HG02588 (cell line): ENCODE measurements around the gene CCRL2.
"Not testable (repeated sequence)": the region's sequence is repeated elsewhere in the genome, so short reads cannot be mapped to it uniquely, and the experiment has no call there.

Experiments
- ATAC-seq: cut with Tn5 transposase; IDR thresholded peaks from one replicate; pipeline ENCODE4 v1.9.1; 2021; ENCODE audit warnings: mild to moderate bottlenecking, moderate library complexity; ENCODE audit not compliant: unreplicated experiment

CCRL2 gene

DNA sequence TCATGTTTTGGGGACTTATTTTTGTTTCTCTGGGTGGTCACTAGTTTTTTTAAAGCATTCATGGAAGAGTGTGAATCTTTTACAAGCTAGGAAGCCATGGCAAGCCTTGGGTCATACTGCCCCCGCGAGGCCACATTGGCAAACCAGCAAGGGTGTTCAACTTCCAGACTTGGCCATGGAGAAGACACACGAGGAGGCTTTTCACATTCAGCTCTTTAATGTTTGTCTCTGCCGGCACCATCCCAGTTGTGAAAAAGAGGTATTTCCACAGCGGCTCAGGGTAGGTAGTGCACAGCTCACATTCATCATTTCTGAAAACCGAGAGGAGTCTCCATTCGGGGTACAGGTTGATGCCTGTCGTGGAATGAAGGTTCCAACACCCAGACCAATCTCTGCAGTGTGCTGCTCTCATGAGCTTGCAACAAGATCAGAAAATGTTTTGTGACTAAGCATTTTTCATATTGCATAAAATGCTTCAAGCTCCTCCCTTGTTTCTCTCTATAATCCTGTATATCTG lies 28.6 kb upstream of the CCRL2 start:
- no peak for ATAC-seq

DNA sequence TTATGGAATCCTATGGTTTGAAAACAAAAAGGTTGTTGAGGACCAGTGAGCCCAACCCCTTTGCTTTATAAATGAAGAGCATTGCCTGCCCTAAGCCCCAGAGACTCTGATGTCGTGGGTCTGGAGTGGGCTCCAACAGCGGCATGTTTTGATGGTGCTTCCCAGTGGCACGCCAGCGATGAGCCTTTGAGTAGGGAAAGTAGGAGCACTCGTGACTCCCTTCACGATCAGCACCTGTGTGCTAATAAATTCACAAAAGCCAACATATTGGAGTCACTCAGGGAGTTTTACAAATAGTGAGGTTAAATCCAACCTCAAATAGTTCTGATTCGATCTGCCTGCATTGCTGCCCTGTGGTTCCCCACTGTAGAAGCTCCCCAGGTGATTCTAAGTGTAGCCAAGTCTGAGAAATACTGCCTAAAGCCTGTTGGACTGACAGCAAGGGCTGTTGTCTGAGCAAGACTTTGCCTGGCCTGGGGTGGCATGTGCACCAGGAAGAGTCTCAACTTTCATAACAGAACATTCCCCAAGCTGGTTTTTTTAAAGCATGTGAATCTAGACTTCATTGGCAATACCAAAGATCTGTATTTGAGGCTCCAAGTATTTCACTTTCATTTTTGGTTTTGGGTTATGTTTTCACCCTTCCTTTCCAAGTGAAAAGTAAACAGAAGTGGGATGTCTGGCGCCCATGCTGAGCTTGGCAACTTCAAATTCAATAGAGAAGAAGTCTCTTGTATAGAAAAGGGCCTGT lies 26.4 kb upstream of the CCRL2 start:
- ATAC-seq, result no peak

DNA sequence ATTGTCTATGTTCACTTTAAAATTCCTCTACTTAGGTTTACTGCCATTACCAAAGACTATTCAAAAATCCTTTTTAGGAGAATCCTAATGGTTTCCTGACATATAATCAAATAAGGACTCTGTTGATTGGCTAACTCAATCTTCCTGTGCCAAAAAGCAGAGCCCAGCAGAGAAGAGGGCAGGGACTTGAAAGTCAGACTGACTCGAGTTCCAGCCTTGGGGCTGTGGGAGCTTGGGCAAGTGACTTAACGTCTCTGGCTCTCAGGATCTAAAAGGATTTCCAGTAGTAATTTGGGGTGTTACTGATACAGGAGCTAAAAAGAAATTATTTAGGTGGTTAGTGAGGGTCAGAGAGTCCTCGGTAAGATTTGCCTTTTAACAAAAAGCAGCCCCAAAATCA lies 25.4 kb upstream of the CCRL2 start:
- no peak for ATAC-seq

DNA sequence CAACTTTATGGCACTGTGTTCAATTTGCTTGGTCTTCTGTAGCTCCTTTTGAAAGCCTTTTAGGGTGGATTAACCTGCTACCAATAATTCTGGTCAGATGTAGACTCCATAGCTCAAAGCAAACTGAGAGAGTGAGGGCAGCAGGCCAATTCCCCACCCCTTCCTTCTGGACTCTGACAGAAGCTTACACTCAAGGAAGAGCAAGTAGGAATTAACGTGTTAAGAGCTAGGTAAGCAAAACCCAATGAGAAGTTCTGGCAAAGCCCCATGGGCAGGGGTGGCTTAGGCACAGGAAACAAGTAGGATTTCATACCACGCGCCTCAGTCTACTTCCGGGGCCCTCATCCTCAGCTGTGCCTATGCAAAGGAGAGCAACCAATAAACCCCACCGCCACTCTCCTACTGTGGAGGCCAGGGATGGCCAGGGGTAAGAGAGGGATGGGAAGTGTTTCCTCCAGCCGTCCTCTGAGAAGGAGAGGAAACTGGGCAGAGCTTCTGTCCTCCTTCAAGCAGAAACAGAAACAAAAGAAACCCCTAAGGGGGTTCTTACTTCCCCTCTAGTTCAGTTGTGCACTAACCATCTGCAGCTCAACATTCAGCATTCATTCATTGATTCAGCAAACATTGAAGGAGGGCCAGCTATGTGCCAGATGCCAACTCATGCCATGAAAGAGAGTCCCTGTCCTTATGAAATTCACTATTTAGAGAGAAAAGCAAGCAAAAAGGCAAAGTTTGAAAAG lies 23.7 kb upstream of the CCRL2 start:
- ATAC-seq, result no peak

DNA sequence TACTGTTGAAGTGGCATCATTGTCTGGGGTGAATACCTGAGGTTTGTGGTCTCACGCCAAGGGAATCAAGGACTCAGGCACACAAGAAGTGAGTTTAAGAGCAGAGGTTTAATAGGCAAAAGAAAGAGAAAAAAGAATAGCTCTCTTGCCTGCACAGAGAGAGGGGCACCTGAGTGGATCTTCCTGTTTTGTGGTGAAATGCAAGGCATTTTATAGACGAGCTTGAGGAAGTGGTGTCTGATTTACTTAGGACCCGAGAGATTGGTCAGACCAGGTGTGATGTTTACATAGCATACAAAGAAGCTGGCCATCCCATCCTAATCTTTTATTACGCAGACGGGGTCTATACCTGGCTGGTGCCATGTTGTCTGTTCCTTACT lies 23.1 kb upstream of the CCRL2 start:
- ATAC-seq, result no peak

DNA sequence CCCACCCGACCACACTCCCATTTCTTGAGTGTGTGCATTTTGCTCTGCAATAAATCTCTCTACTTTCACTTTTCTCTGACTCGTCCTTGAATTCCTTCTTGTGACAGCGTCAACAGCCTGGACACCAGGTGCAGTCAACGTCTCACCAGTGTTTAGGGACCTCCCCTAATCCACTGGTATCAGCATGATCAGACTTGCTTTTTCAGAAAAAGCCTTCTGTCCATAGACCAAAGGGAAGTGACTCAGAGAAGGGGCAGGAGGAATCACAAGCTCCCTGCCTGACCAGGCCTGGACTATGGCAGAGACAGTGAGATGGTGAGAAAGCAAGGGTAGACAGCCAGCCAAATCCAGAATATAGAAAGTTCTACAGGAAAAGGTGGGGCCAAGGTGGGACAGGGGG lies 20.9 kb upstream of the CCRL2 start:
- no peak for ATAC-seq

DNA sequence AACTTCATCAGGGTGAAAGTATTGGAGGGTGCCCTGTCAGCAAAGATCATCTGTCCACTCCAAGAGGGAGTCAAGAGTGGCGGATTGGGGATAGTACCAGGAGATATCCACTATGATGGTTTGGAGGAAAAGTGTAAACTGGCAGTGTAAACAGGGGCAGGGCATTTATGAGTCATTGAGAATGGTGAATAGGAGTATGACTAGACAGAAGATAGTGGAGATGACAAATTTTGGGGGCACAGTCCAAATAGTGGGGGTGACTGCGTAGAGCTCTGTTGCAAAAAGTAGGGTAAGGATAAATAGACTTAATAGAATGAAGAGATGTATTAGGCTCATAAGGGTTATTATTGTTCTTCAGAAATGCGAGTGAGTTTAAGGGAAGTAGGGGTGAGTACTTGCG lies 18.2 kb upstream of the CCRL2 start:
- not testable (repeated sequence) for ATAC-seq

DNA sequence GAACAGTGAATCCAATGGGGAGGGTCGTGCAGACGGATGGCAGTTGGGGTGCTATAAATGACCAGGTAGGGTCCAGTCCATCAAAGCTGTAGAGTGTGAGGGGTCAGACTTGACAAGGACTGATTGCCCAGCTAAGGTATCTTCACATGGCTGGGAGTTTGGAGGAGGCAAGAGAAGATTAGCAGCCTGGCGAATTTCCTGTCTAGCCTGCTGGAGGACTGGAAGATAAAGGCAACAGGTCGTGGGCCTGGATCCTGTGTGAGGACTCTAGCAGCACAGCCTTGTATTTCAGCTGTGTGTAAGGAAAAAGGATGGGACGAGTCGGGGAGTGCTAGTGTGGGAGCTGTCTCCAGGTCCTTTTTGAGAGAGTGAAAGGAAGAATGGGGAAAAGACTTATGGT lies 17.8 kb upstream of the CCRL2 start:
- ATAC-seq, result no peak

DNA sequence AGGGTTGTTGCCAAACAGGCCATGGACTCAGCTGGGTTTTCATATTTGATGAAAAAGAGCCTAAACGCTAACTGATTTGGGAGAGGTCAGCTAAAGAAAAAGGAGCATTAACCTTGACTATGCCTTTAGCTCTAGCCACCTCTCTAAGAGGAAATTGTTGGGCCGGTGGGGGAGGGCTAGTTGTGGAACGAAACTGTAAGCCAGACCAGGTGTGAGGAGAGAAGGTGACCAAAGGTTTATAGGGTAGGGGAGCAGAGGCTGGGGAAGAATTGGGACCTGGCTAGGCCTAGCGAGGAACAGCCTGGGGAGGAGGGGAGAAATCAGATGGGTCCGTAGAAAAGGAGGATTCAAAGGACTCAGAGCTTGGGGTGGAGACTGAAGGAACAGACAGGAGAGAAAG lies 15.5 kb upstream of the CCRL2 start:
- ATAC-seq, result not testable (repeated sequence)

DNA sequence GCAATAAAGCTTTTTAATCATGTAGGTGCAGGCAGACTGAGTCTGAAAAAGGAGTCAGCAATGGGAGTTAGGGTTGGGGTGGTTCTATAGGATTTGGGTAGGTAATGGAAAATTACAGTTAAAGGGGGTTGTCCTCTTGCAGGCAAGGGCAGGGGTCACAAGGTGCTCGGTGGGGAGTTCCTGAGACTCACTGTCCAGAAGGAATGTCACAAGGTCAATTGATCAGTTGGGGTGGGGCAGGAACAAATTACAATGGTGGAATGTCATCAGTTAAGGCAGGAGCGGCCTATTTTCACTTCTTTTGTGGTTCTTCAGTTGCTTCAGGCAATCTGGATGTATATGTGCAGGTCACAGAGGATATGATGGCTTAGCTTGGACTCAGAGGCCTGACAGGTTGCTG lies 14.0 kb upstream of the CCRL2 start:
- no peak for ATAC-seq

DNA sequence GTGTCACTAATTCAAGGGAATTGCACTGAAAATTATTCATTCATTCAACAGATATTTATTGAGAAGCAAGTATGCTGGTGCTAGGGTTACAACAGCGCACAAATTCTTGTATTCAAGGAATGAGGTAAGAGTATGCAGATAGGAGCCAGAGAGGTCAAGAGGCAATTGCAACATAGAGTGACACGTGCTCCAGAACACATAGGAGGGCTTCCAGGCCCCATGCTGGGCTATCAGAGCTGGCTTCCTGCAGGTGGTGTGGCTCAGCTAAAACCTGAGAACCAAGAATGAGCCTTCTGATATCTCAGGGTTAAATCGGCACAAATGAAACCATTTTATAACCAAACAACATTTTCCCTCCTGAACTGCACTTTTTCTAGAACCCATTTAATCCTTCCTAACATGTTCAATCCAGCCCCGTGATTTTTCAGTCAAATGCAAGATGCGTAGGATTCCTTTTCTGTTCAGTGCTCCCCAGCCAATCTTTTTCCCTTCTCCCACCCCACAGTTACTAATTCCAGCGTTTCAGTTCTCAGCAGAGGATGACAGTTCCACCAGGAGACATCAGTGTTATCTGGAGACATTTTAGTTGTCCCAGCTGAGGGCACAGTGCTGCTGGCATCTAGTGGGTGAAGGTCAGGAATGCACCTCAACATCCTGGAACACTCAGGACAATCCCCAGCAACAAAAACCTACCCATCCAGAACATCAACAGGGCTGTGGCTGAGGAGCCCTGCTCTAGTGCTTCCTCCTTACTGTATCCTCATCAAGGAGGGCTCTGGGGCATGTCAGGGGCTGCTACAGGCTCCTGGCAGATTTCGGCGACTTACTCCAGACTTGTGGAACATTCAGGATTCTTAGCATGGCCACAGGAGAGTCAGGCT lies 13.3 kb upstream of the CCRL2 start:
- ATAC-seq, result no peak

DNA sequence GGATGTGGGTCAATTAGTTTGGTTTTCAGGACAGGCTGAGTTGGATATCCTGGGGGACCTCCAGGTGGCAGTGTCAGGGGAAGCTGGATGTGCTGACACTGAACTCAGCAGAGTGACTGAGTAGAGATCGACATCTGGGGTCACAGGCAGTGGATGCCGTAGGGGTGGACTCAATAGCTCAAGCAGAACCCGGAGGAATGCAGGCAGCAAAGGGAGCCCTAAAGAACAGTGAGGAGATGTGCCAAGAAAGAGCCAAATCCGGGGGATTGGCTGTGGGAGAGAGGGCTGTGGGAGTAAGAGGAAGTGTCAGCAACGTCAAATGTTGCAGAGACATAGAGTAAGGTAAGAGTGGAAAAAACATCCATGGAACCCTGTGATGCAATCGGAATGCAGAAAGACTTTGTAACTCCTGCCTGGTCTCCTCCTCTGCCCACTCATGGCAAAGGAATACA lies 11.8 kb upstream of the CCRL2 start:
- ATAC-seq, result no peak

DNA sequence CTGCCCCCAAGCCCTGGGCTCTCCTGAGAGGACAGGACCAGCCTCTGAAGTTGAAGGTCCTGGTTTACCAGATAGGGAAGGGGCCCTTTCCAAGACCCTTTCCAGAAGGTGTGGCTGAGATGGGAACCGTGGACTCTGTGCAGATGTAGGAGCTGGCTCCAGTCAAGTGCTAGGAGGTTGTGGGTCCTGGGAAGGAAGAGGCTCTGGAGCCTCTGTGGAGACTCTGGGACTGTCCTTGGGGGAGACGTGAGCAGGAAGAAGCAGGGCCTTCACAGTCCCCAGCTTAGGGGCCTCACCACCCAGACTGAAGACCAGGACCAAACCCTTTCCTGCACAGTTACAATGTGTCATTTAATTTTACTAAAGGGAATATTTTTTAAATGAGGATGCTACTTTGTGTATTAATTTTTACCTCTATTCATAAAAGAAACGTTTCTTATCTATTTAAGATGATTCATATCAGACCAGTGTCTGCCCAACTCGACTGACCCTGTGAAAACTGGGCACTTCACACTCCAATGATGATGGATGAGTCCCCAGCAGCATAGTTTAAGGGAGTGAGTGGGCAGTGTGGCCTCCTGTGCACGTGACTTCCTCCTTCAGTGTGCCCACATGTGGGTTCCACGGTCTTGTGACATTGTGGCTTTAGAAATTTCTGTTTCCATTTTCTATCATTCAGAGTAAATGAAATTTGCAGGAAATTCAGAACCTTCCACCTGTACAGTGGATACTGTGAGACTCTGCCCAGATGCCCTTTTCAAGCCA lies 11.1 kb upstream of the CCRL2 start:
- ATAC-seq, result no peak

DNA sequence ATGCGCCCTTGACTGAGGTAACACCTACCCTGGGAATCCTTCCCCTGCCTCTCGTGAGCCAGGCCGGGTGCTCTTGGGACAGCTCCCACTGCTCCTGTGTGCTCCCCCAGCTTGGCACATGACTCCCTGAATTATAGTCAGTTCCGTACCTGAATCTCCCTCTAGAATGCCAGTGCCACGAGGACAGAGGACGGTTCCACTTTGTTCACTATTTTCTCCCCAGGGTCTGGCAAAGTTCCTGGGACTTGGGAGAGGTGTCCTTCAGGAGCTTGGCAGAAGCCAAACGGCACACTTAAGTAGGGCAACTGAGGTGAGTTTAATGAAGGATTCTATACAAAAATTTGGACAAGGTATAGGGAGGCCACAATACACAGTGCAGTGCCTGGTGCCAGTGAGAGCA lies 9.9 kb upstream of the CCRL2 start:
- no peak for ATAC-seq

DNA sequence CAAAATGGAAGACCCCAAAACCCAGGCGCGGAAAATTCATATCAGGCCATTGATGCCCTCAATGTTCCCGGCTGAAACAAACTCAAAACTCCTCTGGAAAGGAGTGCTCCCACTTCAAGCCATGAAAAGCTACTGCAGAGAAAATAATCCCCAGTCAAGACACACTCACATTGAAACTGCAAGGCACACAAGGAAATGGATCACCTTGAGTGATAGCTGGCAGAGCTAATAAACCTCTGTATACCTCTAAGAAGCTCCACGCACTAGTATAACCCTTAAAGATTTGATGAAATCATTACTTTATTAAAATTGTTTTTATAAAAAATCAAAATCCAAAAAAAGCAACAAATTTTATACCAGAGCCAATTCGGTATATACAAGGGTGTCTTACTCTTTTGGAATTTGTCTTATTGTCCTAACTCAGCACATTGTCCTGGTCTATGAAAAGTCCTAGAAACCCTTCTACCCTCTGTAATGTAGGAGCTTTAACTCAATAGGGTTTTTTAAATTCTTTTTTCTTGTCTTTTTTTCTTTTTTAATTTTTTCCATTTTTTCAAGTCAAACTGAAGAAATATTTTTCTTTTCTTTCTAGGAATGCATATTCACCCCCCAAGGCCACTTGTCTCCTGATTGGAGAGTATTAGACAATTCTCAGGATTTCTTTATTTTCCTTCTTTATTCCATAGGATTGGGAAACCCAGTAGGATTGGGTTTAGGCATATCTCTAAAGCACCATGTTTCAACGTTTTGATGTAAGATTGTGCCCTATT lies 8.7 kb upstream of the CCRL2 start:
- ATAC-seq, result no peak

DNA sequence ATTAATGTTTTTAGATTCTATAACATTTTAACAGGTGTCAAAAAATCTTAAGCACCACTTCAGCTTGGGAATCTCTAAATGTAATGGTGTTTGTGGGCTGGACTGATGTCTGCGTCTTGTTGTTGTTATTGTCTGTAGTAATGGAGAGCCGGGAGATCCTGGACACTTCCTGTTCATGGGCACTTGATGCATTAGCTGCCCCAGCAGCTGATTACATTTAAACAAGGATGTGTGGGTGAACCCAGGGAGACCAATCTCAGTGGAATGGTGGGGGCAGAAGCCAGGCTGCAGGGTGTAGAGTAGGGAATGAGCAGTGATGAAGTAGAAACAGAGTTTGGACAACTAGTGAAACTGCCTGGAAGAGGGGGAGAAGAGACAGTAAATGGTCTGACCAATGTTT lies 8.0 kb upstream of the CCRL2 start:
- ATAC-seq, result no peak

DNA sequence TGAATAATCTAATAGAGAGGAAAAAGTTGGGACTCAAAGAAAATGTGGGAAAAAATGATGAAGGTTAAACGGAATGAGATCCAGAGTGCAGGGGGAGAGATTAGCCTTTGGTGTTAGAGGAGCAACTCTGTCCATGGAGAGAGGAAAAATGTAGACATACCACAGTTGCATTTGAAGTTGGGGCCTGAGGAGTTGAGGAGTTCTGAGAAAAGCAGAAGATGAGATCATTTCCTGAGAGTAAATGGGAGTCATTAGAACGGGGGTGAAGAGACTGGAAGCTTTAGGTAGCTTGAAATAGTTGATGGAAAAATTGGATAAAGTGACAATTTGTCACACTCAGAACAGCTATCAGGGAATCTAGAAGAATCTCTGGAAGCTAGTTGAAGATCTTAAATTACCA lies 7.5 kb upstream of the CCRL2 start:
- ATAC-seq, result no peak

DNA sequence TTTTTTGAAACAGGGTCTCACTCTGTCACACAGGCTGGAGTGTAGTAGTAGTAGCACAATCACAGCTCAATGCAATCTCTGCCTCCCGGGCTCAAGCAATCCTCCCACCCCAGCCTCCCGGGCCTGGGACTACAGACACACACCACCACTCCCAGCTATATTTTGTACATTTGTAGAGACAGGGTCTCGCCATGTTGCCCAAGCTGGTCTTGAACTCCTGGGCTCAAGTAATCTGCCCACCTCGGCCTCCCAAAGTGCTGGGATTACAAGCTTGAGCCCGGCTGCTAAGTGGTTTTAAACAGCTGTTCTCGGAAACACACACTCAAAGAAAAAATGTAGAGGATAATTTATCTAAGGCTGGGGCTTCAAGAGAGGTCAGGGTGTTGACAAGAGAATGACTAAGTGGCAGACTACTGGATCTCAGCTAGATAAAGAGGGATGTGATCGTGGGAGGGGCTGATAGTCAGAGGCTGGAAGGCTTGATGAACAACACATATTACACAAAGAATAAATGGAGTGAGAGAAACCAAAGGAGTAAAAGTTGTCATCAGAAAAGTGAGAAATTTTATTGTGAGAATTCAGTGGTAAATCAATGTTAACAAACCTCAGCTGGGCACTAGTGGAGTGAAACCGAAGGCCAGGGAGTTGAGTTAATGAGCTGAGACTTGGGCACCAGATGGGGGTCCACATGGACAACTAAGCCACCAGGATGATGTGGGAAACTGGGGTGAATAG lies 6.9 kb upstream of the CCRL2 start:
- no peak for ATAC-seq

DNA sequence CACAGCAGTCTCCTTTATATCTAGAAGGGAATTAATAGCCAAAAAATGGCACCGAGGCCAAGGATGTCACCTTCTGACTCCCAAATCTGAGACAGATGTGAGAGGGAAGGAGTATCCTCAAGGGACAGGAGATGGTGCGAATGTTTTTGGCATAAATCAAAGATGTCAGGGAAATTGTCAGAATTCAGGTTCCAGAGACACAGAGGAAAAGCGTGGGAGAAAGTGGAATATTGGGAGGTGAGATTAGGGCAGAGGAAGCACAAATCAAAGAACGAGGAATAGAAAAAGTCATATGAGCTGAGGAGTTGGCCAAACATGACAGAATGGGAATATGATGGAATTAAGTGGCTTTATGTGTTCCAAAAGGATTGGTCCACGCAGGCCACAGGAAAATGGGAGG lies 6.2 kb upstream of the CCRL2 start:
- ATAC-seq, result no peak
